Measurements from ENCODE around the gene STXBP4.

- TF ChIP-seq CTCF (IDR thresholded peaks at IDR 0.05), result no peak
- TF ChIP-seq ZFX (IDR thresholded peaks at IDR 0.05; ENCODE audit: borderline replicate concordance), result no peak
Measured at GRCh38 chr17:54971901-54972300, 3.3 kb downstream of the STXBP4 start.
